ENCODE measurements around the gene CHST5. TPM values are rescaled to one million over a fixed set of nuclear protein-coding genes. Genes with fewer than 3 reads are reported as not detected.

Gene CHST5
- total RNA-seq, 1 donor from 2014 or later: 0.13 TPM

- no peaks in the 10 kb centered on the region for H3K4me1 Mint-ChIP-seq (ENCODE audit: unreplicated experiment)
- no peak overlapping the region for H3K27ac Mint-ChIP-seq (ENCODE audit: unreplicated experiment)
- peaks cover 3% of the 10 kb centered on the region for H3K27me3 Mint-ChIP-seq (ENCODE audit: unreplicated experiment)
- no peak for DNase-seq (ENCODE audit: low spot score)
- no peak overlapping the region for H3K4me3 Mint-ChIP-seq (ENCODE audit: unreplicated experiment)
- no peaks in the 10 kb centered on the region for H3K36me3 Mint-ChIP-seq (ENCODE audit: low read depth, unreplicated experiment)
- no peaks in the 10 kb centered on the region for H3K9me3 Mint-ChIP-seq (ENCODE audit: unreplicated experiment)
- no peak for TF ChIP-seq CTCF (IDR thresholded peaks at IDR 0.05; ENCODE audit: unreplicated experiment)
Observed at GRCh38 chr16:75497558-75497957, 38.4 kb downstream of the CHST5 start.

GRCh38 chr16:75495076-75495674 is 40.7 kb downstream of the CHST5 start, which contains the start of gene CHST6:
TSS of gene CHST6 (minus strand) at chr16:75495441. CDS start at chr16:75479828, 15,613 bp downstream.
- Mint-ChIP-seq H3K27me3 (ENCODE audit: unreplicated experiment) (peaks cover 3% of the 10 kb centered on the region), H3K9me3 (ENCODE audit: unreplicated experiment) (no peaks in the 10 kb centered on the region), H3K4me3 (ENCODE audit: unreplicated experiment) (peak within 1 kb of the TSS; percentile 88), H3K27ac (ENCODE audit: unreplicated experiment) (no peak within 1 kb of the TSS), H3K36me3 (ENCODE audit: low read depth, unreplicated experiment) (no peaks in the 10 kb centered on the region), H3K4me1 (ENCODE audit: unreplicated experiment) (no peaks in the 10 kb centered on the region)
- peak; percentile 59 for DNase-seq (ENCODE audit: low spot score)
- TF ChIP-seq CTCF (IDR thresholded peaks at IDR 0.05; ENCODE audit: unreplicated experiment): no peak

GRCh38 chr16:75494661-75495075 is 41.2 kb downstream of the CHST5 start:
- Mint-ChIP-seq H3K27me3 (ENCODE audit: unreplicated experiment) (peaks cover 3% of the 10 kb centered on the region), H3K4me3 (ENCODE audit: unreplicated experiment) (peak overlapping the region; percentile 88), H3K4me1 (ENCODE audit: unreplicated experiment) (no peaks in the 10 kb centered on the region), H3K9me3 (ENCODE audit: unreplicated experiment) (no peaks in the 10 kb centered on the region), H3K27ac (ENCODE audit: unreplicated experiment) (no peak overlapping the region), H3K36me3 (ENCODE audit: low read depth, unreplicated experiment) (no peaks in the 10 kb centered on the region)
- no peak for TF ChIP-seq CTCF (IDR thresholded peaks at IDR 0.05; ENCODE audit: unreplicated experiment)
- DNase-seq (ENCODE audit: low spot score): peak; percentile 18

- Mint-ChIP-seq H3K4me1 (ENCODE audit: unreplicated experiment) (no peaks in the 10 kb centered on the region), H3K9me3 (ENCODE audit: unreplicated experiment) (no peaks in the 10 kb centered on the region), H3K36me3 (ENCODE audit: low read depth, unreplicated experiment) (no peaks in the 10 kb centered on the region), H3K27ac (ENCODE audit: unreplicated experiment) (no peak overlapping the region), H3K4me3 (ENCODE audit: unreplicated experiment) (peak overlapping the region; percentile 88), H3K27me3 (ENCODE audit: unreplicated experiment) (peaks cover 3% of the 10 kb centered on the region)
- no peak for TF ChIP-seq CTCF (IDR thresholded peaks at IDR 0.05; ENCODE audit: unreplicated experiment)
- no peak for DNase-seq (ENCODE audit: low spot score)
Observed at GRCh38 chr16:75494184-75494583, 41.7 kb downstream of the CHST5 start.

GRCh38 chr16:75491876-75492275 is 44.0 kb downstream of the CHST5 start:
- Mint-ChIP-seq H3K4me3 (ENCODE audit: unreplicated experiment) (no peak overlapping the region), H3K36me3 (ENCODE audit: low read depth, unreplicated experiment) (peaks cover 4% of the 10 kb centered on the region), H3K9me3 (ENCODE audit: unreplicated experiment) (no peaks in the 10 kb centered on the region), H3K4me1 (ENCODE audit: unreplicated experiment) (no peaks in the 10 kb centered on the region), H3K27ac (ENCODE audit: unreplicated experiment) (no peak overlapping the region), H3K27me3 (ENCODE audit: unreplicated experiment) (peaks cover 1% of the 10 kb centered on the region)
- no peak for DNase-seq (ENCODE audit: low spot score)
- TF ChIP-seq CTCF (IDR thresholded peaks at IDR 0.05; ENCODE audit: unreplicated experiment): no peak
